ENCODE measurements around the gene ROM1.

- TF ChIP-seq EZH2 (IDR thresholded peaks at IDR 0.05; ENCODE audit: low read depth, unreplicated experiment) (no peak), CTCF (conservative IDR thresholded peaks at IDR 0.05; ENCODE audit: low read depth in 2 of 2) (no peak), ETS1 (IDR thresholded peaks at IDR 0.05) (no peak)
Measured at GRCh38 chr11:62648967-62649364, 35.9 kb downstream of the ROM1 start.

All from GM23338 (cell line).